ENCODE results near the gene KCNH8.
"Not testable (repeated sequence)": the region's sequence is repeated elsewhere in the genome, so short reads cannot be mapped to it uniquely, and the experiment has no call there.

Gene KCNH8

GRCh38 chr3:19226479-19226878 is 78.2 kb downstream of the KCNH8 start:
- Histone ChIP-seq H3K4me3 (ENCODE audit: low read length) (no peak overlapping the region), H3K9me3 (replicated peaks; ENCODE audit: low read length) (peaks cover 3% of the 10 kb centered on the region), H3K36me3 (ENCODE audit: insufficient read depth, low read length) (no peaks in the 10 kb centered on the region), H3K9ac (ENCODE audit: low read depth, low read length) (no peak overlapping the region), H3K27me3 (ENCODE audit: control insufficient read depth, insufficient read depth, low read length) (no peaks in the 10 kb centered on the region), H3K4me2 (ENCODE audit: low read length) (no peak overlapping the region), H3K4me1 (ENCODE audit: control insufficient read depth, insufficient read depth, low read length) (no peaks in the 10 kb centered on the region)

- Histone ChIP-seq H3K4me2 (ENCODE audit: low read length) (no peak overlapping the region), H3K27me3 (ENCODE audit: control insufficient read depth, insufficient read depth, low read length) (no peaks in the 10 kb centered on the region), H3K9ac (ENCODE audit: low read depth, low read length) (no peak overlapping the region), H3K9me3 (replicated peaks; ENCODE audit: low read length) (peaks cover 3% of the 10 kb centered on the region), H3K4me3 (ENCODE audit: low read length) (no peak overlapping the region), H3K4me1 (ENCODE audit: control insufficient read depth, insufficient read depth, low read length) (no peaks in the 10 kb centered on the region), H3K36me3 (ENCODE audit: insufficient read depth, low read length) (no peaks in the 10 kb centered on the region)
Observed at GRCh38 chr3:19228167-19228566, 79.9 kb downstream of the KCNH8 start.

GRCh38 chr3:19229086-19229485 is 80.8 kb downstream of the KCNH8 start:
- H3K9me3 ChIP-seq (replicated peaks; ENCODE audit: low read length), result peaks cover 3% of the 10 kb centered on the region
- H3K27me3 ChIP-seq (ENCODE audit: control insufficient read depth, insufficient read depth, low read length), result no peaks in the 10 kb centered on the region
- H3K36me3 ChIP-seq (ENCODE audit: insufficient read depth, low read length), result no peaks in the 10 kb centered on the region
- no peaks in the 10 kb centered on the region for H3K4me1 ChIP-seq (ENCODE audit: control insufficient read depth, insufficient read depth, low read length)
- H3K4me3 ChIP-seq (ENCODE audit: low read length), result no peak overlapping the region
- no peak overlapping the region for H3K9ac ChIP-seq (ENCODE audit: low read depth, low read length)
- no peak overlapping the region for H3K4me2 ChIP-seq (ENCODE audit: low read length)

GRCh38 chr3:19229881-19230280 is 81.6 kb downstream of the KCNH8 start:
- H3K4me3 ChIP-seq (ENCODE audit: low read length); H3K4me1 ChIP-seq (ENCODE audit: control insufficient read depth, insufficient read depth, low read length); H3K27me3 ChIP-seq (ENCODE audit: control insufficient read depth, insufficient read depth, low read length); H3K4me2 ChIP-seq (ENCODE audit: low read length); H3K9ac ChIP-seq (ENCODE audit: low read depth, low read length); H3K9me3 ChIP-seq (replicated peaks; ENCODE audit: low read length); H3K36me3 ChIP-seq (ENCODE audit: insufficient read depth, low read length): not testable (repeated sequence)

GRCh38 chr3:19231792-19232461 is 83.6 kb downstream of the KCNH8 start:
- H3K9me3 ChIP-seq (replicated peaks; ENCODE audit: low read length), result peaks cover 8% of the 10 kb centered on the region
- no peak overlapping the region for H3K4me3 ChIP-seq (ENCODE audit: low read length)
- no peak overlapping the region for H3K9ac ChIP-seq (ENCODE audit: low read depth, low read length)
- H3K4me2 ChIP-seq (ENCODE audit: low read length), result no peak overlapping the region
- H3K27me3 ChIP-seq (ENCODE audit: control insufficient read depth, insufficient read depth, low read length), result no peaks in the 10 kb centered on the region
- H3K4me1 ChIP-seq (ENCODE audit: control insufficient read depth, insufficient read depth, low read length), result no peaks in the 10 kb centered on the region
- H3K36me3 ChIP-seq (ENCODE audit: insufficient read depth, low read length), result no peaks in the 10 kb centered on the region

- Histone ChIP-seq H3K4me2 (ENCODE audit: low read length) (no peak overlapping the region), H3K4me1 (ENCODE audit: control insufficient read depth, insufficient read depth, low read length) (no peaks in the 10 kb centered on the region), H3K27me3 (ENCODE audit: control insufficient read depth, insufficient read depth, low read length) (no peaks in the 10 kb centered on the region), H3K36me3 (ENCODE audit: insufficient read depth, low read length) (no peaks in the 10 kb centered on the region), H3K4me3 (ENCODE audit: low read length) (no peak overlapping the region), H3K9ac (ENCODE audit: low read depth, low read length) (no peak overlapping the region), H3K9me3 (replicated peaks; ENCODE audit: low read length) (peaks cover 8% of the 10 kb centered on the region)
Observed at GRCh38 chr3:19232566-19232965, 84.3 kb downstream of the KCNH8 start.

GRCh38 chr3:19233882-19234784 is 85.8 kb downstream of the KCNH8 start:
- not testable (repeated sequence) for H3K4me3 ChIP-seq (ENCODE audit: low read length); H3K9me3 ChIP-seq (replicated peaks; ENCODE audit: low read length); H3K27me3 ChIP-seq (ENCODE audit: control insufficient read depth, insufficient read depth, low read length); H3K9ac ChIP-seq (ENCODE audit: low read depth, low read length); H3K4me1 ChIP-seq (ENCODE audit: control insufficient read depth, insufficient read depth, low read length); H3K4me2 ChIP-seq (ENCODE audit: low read length); H3K36me3 ChIP-seq (ENCODE audit: insufficient read depth, low read length)

GRCh38 chr3:19248143-19248542 is 99.8 kb downstream of the KCNH8 start:
- Histone ChIP-seq H3K4me2 (ENCODE audit: low read length) (no peak overlapping the region), H3K9me3 (replicated peaks; ENCODE audit: low read length) (peaks cover 2% of the 10 kb centered on the region), H3K9ac (ENCODE audit: low read depth, low read length) (no peak overlapping the region), H3K36me3 (ENCODE audit: insufficient read depth, low read length) (no peaks in the 10 kb centered on the region), H3K4me3 (ENCODE audit: low read length) (no peak overlapping the region), H3K4me1 (ENCODE audit: control insufficient read depth, insufficient read depth, low read length) (no peaks in the 10 kb centered on the region), H3K27me3 (ENCODE audit: control insufficient read depth, insufficient read depth, low read length) (no peaks in the 10 kb centered on the region)

GRCh38 chr3:19248767-19249166 is 100.5 kb downstream of the KCNH8 start:
- Histone ChIP-seq H3K4me1 (ENCODE audit: control insufficient read depth, insufficient read depth, low read length) (no peaks in the 10 kb centered on the region), H3K36me3 (ENCODE audit: insufficient read depth, low read length) (no peaks in the 10 kb centered on the region), H3K4me3 (ENCODE audit: low read length) (no peak overlapping the region), H3K9ac (ENCODE audit: low read depth, low read length) (no peak overlapping the region), H3K4me2 (ENCODE audit: low read length) (no peak overlapping the region), H3K27me3 (ENCODE audit: control insufficient read depth, insufficient read depth, low read length) (no peaks in the 10 kb centered on the region), H3K9me3 (replicated peaks; ENCODE audit: low read length) (no peaks in the 10 kb centered on the region)

GRCh38 chr3:19250959-19251610 is 102.8 kb downstream of the KCNH8 start:
- Histone ChIP-seq H3K9me3 (replicated peaks; ENCODE audit: low read length) (no peaks in the 10 kb centered on the region), H3K36me3 (ENCODE audit: insufficient read depth, low read length) (no peaks in the 10 kb centered on the region), H3K4me3 (ENCODE audit: low read length) (no peak overlapping the region), H3K27me3 (ENCODE audit: control insufficient read depth, insufficient read depth, low read length) (no peaks in the 10 kb centered on the region), H3K9ac (ENCODE audit: low read depth, low read length) (no peak overlapping the region), H3K4me1 (ENCODE audit: control insufficient read depth, insufficient read depth, low read length) (no peaks in the 10 kb centered on the region), H3K4me2 (ENCODE audit: low read length) (no peak overlapping the region)

- no peaks in the 10 kb centered on the region for H3K27me3 ChIP-seq (ENCODE audit: control insufficient read depth, insufficient read depth, low read length)
- no peak overlapping the region for H3K9ac ChIP-seq (ENCODE audit: low read depth, low read length)
- H3K4me1 ChIP-seq (ENCODE audit: control insufficient read depth, insufficient read depth, low read length), result no peaks in the 10 kb centered on the region
- no peak overlapping the region for H3K4me2 ChIP-seq (ENCODE audit: low read length)
- no peaks in the 10 kb centered on the region for H3K9me3 ChIP-seq (replicated peaks; ENCODE audit: low read length)
- H3K4me3 ChIP-seq (ENCODE audit: low read length), result no peak overlapping the region
- no peaks in the 10 kb centered on the region for H3K36me3 ChIP-seq (ENCODE audit: insufficient read depth, low read length)
Observed at GRCh38 chr3:19254189-19254588, 105.9 kb downstream of the KCNH8 start.
